GM19099 (cell line): Measurements from ENCODE around the gene TREML2.

Experiments
- POLR2A ChIP-seq: IDR thresholded peaks from 3 replicates; pipeline ENCODE4 v1.6.1; 2011; ENCODE audit warnings: low read depth; ENCODE audit not compliant: insufficient read length; ENCODE audit errors: extremely low read depth

TREML2 gene

GRCh38 chr6:41189967-41190366 is 11.0 kb downstream of the TREML2 start:
- no peak for TF ChIP-seq POLR2A

- TF ChIP-seq POLR2A, result no peak
Measured at GRCh38 chr6:41187924-41188886, 12.7 kb downstream of the TREML2 start.

- no peak for TF ChIP-seq POLR2A
Measured at GRCh38 chr6:41186031-41186562, 14.9 kb downstream of the TREML2 start.

- no peak for TF ChIP-seq POLR2A
Measured at GRCh38 chr6:41184761-41185160, 16.2 kb downstream of the TREML2 start.

- TF ChIP-seq POLR2A, result no peak
Measured at GRCh38 chr6:41182069-41183034, 18.6 kb downstream of the TREML2 start.

GRCh38 chr6:41181566-41181965 is 19.4 kb downstream of the TREML2 start:
- TF ChIP-seq POLR2A, result no peak

- no peak for TF ChIP-seq POLR2A
Measured at GRCh38 chr6:41179163-41179562, 21.8 kb downstream of the TREML2 start.

GRCh38 chr6:41177695-41178094 is 23.3 kb downstream of the TREML2 start:
- TF ChIP-seq POLR2A, result no peak

- TF ChIP-seq POLR2A, result no peak
Measured at GRCh38 chr6:41177287-41177686, 23.7 kb downstream of the TREML2 start.

- TF ChIP-seq POLR2A, result no peak
Measured at GRCh38 chr6:41176189-41176588, 24.8 kb downstream of the TREML2 start.

GRCh38 chr6:41175084-41175483 is 25.9 kb downstream of the TREML2 start:
- no peak for TF ChIP-seq POLR2A

- TF ChIP-seq POLR2A, result no peak
Measured at GRCh38 chr6:41174610-41175009, 26.3 kb downstream of the TREML2 start.

- TF ChIP-seq POLR2A, result no peak
Measured at GRCh38 chr6:41171908-41172307, 29.0 kb downstream of the TREML2 start.

GRCh38 chr6:41170547-41171160 is 30.3 kb downstream of the TREML2 start:
- TF ChIP-seq POLR2A, result no peak
